ENCODE measurements around the gene KDM1A.
"Not testable (repeated sequence)": the region's sequence is repeated elsewhere in the genome, so short reads cannot be mapped to it uniquely, and the experiment has no call there.

The KDM1A gene

DNA sequence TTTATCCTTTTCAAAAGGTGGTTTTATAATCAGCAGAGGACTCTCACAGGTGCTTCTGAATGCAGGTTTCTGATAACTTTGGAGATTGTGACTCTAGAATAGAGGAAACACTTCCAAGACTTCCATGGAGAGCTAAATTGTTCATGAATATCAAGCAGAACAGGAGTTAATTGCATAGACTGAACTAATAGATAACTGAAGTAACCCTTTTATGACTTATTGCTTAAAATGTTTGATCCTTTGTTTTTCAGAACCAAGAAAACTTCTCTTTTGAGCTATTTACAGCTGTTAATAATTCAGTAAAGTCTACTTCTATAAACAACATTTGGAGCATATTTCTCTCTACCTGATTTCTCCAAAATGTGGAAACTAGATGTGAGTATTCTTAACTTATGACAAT is 23.5 kb upstream of the KDM1A start:
- DNase-seq (ENCODE audit: low read depth): no peak
- H3K4me3 ChIP-seq (ENCODE audit: low read depth, low read length): no peak overlapping the region
- TF ChIP-seq, protein P1, sequence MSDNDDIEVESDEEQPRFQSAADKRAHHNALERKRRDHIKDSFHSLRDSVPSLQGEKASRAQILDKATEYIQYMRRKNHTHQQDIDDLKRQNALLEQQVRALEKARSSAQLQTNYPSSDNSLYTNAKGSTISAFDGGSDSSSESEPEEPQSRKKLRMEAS (IDR thresholded peaks at IDR 0.05; ENCODE audit: low read depth, low read length): no peak
- TF ChIP-seq, protein P2, sequence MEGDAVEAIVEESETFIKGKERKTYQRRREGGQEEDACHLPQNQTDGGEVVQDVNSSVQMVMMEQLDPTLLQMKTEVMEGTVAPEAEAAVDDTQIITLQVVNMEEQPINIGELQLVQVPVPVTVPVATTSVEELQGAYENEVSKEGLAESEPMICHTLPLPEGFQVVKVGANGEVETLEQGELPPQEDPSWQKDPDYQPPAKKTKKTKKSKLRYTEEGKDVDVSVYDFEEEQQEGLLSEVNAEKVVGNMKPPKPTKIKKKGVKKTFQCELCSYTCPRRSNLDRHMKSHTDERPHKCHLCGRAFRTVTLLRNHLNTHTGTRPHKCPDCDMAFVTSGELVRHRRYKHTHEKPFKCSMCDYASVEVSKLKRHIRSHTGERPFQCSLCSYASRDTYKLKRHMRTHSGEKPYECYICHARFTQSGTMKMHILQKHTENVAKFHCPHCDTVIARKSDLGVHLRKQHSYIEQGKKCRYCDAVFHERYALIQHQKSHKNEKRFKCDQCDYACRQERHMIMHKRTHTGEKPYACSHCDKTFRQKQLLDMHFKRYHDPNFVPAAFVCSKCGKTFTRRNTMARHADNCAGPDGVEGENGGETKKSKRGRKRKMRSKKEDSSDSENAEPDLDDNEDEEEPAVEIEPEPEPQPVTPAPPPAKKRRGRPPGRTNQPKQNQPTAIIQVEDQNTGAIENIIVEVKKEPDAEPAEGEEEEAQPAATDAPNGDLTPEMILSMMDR (IDR thresholded peaks at IDR 0.05; ENCODE audit: low read depth, low read length): no peak
- TF ChIP-seq POLR2A (IDR thresholded peaks at IDR 0.05; ENCODE audit: extremely low read depth, insufficient read length): no peak

DNA sequence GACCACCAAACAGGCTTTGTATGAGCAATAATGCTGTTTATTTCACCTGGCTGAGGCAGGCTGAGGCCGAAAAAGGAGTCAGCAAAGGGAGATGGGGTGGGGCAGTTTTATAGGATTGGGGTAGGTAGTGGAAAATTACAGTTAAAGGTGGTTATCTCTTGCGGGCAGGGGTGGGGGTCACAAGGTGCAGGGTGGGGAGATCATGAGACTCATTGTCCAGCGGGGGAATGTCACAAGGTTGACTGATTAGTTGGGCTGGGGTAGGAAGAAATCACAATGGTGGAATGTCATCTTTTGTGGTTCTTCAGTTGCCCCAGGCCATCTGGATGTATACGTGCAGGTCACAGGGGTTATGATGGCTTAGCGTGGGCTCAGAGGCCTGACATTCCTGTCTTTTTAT is 21.7 kb upstream of the KDM1A start:
- not testable (repeated sequence) for DNase-seq (ENCODE audit: low read depth); H3K4me3 ChIP-seq (ENCODE audit: low read depth, low read length)

DNA sequence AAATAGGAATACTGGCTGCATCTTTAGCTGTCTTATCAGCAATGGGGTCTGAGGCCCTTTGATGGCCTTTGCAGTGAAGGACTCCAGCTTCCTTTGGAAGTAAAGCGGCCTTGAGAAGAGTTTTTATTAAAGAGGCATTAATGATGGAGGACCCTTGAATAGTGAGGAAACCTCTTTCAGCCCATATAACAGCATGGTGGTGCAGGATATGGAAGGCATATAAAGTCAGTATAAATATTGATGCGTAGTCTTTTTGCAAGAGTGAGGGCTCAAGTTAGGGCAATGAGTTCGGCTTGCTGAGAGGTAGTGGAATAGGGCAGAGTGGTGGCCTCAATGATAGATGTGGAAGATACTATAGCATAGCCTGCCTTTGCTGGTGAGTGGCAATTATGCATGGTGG is 19.1 kb upstream of the KDM1A start:
- not testable (repeated sequence) for H3K4me3 ChIP-seq (ENCODE audit: low read depth, low read length); DNase-seq (ENCODE audit: low read depth)

DNA sequence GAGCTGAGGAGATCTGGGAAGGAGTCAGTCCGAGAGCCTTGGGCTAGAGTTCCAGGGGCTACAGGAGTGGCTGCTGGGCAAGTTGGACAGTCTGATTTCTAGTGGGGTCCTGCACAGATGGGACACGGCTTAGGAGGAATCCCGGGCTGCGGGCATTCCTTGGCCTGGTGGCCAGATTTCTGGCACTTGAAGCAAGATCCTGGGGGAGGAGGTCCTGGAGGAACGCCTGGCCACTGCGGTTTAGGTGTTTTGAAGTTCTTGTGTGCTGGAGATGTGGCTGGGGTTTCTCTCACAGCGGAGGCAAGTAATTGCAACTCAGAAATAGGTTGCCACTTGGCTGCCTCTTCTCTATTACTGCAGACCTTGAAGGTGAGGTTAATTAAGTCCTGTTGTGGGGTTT is 17.1 kb upstream of the KDM1A start:
- not testable (repeated sequence) for H3K4me3 ChIP-seq (ENCODE audit: low read depth, low read length); DNase-seq (ENCODE audit: low read depth)

GRCh38 chr1:23004112-23004511 is 15.2 kb upstream of the KDM1A start:
- DNase-seq (ENCODE audit: low read depth): no peak
- TF ChIP-seq MYC (IDR thresholded peaks at IDR 0.05; ENCODE audit: low read depth, low read length) (no peak), POLR2A (IDR thresholded peaks at IDR 0.05; ENCODE audit: extremely low read depth, insufficient read length) (no peak)
- TF ChIP-seq, protein P1 (IDR thresholded peaks at IDR 0.05; ENCODE audit: low read depth, low read length): no peak
- TF ChIP-seq, protein P2 (IDR thresholded peaks at IDR 0.05; ENCODE audit: low read depth, low read length): no peak
- no peak overlapping the region for H3K4me3 ChIP-seq (ENCODE audit: low read depth, low read length)

DNA sequence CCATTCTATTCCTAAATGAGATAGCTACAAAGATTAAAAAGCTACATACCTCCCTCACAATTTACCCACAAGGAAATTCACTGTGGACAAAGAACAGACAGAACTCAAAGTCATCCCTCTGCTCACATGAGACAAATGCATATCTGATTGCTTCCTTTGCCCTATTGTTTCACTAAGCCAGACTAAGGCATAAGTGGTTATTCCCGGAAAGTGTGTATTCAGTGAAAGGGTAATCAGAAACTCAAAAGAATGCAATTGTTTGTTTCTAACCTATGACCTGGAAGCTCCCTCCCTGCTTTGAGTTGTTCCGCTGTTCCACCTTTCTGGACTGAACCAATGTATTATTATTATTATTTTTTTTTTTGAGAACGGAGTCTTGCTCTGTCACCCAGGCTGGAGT is 14.5 kb upstream of the KDM1A start:
- DNase-seq (ENCODE audit: low read depth); H3K4me3 ChIP-seq (ENCODE audit: low read depth, low read length): not testable (repeated sequence)

DNA sequence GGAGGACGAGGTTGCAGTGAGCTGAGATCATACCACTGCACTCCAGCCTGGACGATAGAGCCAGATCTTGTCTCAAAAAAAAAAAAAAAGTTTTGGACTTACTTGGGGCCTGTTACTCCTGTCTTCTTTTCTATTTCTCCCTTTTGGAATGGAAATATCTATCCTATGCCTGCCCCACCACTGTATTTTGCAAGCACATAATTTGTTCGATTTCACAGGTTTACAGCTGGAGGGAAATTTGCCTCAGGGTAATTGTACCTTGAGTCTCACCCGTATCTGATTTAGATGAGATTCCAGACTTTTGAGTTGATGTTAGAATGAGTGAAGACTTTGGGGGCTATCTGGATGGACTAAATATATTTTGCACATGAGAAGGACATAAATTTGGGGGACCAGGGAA is 12.2 kb upstream of the KDM1A start:
- TF ChIP-seq MYC (IDR thresholded peaks at IDR 0.05; ENCODE audit: low read depth, low read length): no peak
- DNase-seq (ENCODE audit: low read depth): no peak
- no peak overlapping the region for H3K4me3 ChIP-seq (ENCODE audit: low read depth, low read length)

DNA sequence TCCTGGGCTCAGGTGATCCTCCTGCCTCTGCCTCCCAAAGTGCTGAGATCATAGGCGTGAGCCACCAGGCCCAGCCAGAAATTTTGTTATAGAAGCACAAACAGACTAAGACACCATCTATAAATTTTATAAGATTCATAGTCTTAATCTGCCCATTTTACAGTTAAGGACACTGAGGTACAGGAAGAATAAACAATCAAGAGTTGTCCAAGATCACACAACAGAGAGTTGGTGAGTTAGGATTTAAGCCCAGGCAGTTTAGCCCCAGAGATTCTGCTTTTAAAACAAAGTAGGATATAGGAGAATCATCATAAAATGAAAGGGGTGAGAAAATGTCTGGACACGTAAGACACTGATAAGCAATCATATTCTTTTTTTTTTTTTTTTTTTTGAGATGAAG is 10.4 kb upstream of the KDM1A start:
- DNase-seq (ENCODE audit: low read depth): no peak
- H3K4me3 ChIP-seq (ENCODE audit: low read depth, low read length): no peak overlapping the region
- TF ChIP-seq MYC (IDR thresholded peaks at IDR 0.05; ENCODE audit: low read depth, low read length): no peak
- TF ChIP-seq, protein P1 (IDR thresholded peaks at IDR 0.05; ENCODE audit: low read depth, low read length): no peak
- TF ChIP-seq POLR2A (IDR thresholded peaks at IDR 0.05; ENCODE audit: extremely low read depth, insufficient read length): no peak
- TF ChIP-seq, protein P2 (IDR thresholded peaks at IDR 0.05; ENCODE audit: low read depth, low read length): no peak

- not testable (repeated sequence) for H3K4me3 ChIP-seq (ENCODE audit: low read depth, low read length); DNase-seq (ENCODE audit: low read depth)
Measured at GRCh38 chr1:23010025-23010424, 9.2 kb upstream of the KDM1A start.

DNA sequence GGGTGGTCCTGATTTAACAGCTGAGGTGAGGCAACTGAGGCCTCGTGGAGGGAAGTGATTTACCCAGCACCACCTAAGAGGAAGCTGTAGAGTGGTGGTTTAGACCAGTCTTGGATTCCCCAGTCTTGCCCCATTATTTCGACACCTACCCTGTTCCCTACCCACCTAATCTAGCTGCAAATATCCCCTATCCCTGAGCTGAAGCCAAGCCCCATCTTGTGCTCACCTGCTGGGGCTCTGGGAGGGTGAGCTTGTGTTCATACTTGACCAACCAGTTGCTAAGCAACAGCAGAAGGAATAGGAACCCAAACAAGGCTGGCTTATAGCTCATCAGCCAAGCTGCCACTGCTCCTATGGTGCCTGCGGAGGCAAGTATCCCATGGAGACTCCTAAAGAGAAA is 5.6 kb upstream of the KDM1A start:
- DNase-seq (ENCODE audit: low read depth): peak; percentile 52
- TF ChIP-seq MYC (IDR thresholded peaks at IDR 0.05; ENCODE audit: low read depth, low read length): peak; percentile 15; the same call in 1 of the 2 replicates
- TF ChIP-seq, protein P1 (IDR thresholded peaks at IDR 0.05; ENCODE audit: low read depth, low read length): no peak
- no peak overlapping the region for H3K4me3 ChIP-seq (ENCODE audit: low read depth, low read length)

Data from NB4 (cell line).